Breast epithelium (tissue), 3 donors: ENCODE measurements around the gene MYO15B.

Experiments
- POLR2A ChIP-seq: fragments of 450-650 bp; IDR thresholded peaks from one replicate; pipeline ENCODE4 v1.6.1; 2016; ENCODE audit warnings: antibody characterized with exemption, mild to moderate bottlenecking, moderate library complexity
- POLR2AphosphoS5 ChIP-seq, 3 donors: sonication (generic); formaldehyde crosslinking; IDR thresholded peaks; one replicate each; pipeline ENCODE4 v1.6.1; 2017; ENCODE audit warnings: antibody characterized with exemption in 3 of 3
- TF ChIP-seq, protein P1 (sequence below), 3 donors: fragments of 450-650 bp; IDR thresholded peaks; one replicate each; pipeline ENCODE4 v1.5.1; 2016 to 2017; ENCODE audit warnings: antibody characterized with exemption in 3 of 3, mild to moderate bottlenecking in 3 of 3, moderate library complexity in 3 of 3

- no peak for TF ChIP-seq POLR2AphosphoS5 (IDR thresholded peaks at IDR 0.05)
- TF ChIP-seq POLR2A, result no peak
- TF ChIP-seq, protein P1, sequence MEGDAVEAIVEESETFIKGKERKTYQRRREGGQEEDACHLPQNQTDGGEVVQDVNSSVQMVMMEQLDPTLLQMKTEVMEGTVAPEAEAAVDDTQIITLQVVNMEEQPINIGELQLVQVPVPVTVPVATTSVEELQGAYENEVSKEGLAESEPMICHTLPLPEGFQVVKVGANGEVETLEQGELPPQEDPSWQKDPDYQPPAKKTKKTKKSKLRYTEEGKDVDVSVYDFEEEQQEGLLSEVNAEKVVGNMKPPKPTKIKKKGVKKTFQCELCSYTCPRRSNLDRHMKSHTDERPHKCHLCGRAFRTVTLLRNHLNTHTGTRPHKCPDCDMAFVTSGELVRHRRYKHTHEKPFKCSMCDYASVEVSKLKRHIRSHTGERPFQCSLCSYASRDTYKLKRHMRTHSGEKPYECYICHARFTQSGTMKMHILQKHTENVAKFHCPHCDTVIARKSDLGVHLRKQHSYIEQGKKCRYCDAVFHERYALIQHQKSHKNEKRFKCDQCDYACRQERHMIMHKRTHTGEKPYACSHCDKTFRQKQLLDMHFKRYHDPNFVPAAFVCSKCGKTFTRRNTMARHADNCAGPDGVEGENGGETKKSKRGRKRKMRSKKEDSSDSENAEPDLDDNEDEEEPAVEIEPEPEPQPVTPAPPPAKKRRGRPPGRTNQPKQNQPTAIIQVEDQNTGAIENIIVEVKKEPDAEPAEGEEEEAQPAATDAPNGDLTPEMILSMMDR (IDR thresholded peaks at IDR 0.05), result no peak
Measured at GRCh38 chr17:75564195-75564594, 23.4 kb upstream of the MYO15B start.
